Measurements from ENCODE around the gene C11orf97.
A peak's percentile ranks its signal among the peaks of the same experiment; 100 is the strongest.

C11orf97 gene

DNA sequence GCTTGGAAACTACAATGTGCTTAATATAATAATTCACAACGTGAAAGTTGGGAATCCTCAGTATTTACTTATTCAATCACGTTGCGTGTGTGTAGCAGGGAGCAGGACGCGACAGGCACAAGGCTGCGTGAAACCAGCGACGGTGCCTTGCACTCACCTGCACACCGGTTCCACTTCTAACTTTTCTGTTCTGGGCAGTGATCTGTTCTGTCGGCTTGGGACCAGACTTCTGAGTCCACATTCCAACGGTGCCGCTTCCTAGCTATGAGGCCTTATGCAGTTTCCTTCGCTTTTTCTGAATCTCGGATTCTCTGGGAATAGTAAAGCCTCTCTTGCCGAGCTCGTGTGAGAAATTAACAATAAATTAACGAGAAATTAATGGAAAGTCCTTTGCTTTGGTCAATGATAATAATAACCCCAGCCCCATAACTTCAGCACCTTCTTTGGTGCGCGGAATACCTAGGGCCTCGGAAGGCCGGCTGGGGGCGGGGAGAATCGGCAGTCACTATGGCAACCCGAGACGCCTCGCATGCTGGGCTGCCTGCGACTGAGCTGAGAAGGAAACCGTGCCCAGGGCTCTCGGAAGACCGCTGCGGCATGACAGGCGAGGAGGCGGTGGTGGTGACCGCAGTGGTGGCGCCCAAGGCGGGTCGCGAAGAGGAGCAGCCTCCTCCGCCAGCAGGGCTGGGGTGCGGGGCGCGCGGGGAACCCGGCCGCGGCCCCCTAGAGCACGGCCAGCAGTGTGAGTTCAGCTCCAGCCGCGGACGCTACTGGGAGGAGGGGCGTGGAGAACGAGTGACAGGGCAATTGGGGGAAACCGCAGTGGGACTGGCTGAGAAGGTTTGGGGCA is at the start of gene C11orf97:
TSS of gene C11orf97 (plus strand) at position 530 of the 850 bp plus-strand sequence. CDS start at position 598, 68 bp downstream.
- TF ChIP-seq CTCF (IDR thresholded peaks at IDR 0.05; ENCODE audit: insufficient read depth, low read depth, low read length, missing control alignments): no peak
- peak; percentile 42 for DNase-seq (ENCODE audit: low read depth)

GRCh38 chr11:94469416-94469815 is 42.8 kb upstream of the C11orf97 start:
- TF ChIP-seq CTCF (IDR thresholded peaks at IDR 0.05; ENCODE audit: insufficient read depth, low read depth, low read length, missing control alignments): no peak
- no peak overlapping the region for H3K4me3 ChIP-seq (ENCODE audit: low read length)
- DNase-seq (ENCODE audit: low read depth): no peak

More for the DNA sequence above, at the start of gene C11orf97:
- peak within 1 kb of the TSS; percentile 40 for H3K4me3 ChIP-seq (ENCODE audit: low read length)

DNA sequence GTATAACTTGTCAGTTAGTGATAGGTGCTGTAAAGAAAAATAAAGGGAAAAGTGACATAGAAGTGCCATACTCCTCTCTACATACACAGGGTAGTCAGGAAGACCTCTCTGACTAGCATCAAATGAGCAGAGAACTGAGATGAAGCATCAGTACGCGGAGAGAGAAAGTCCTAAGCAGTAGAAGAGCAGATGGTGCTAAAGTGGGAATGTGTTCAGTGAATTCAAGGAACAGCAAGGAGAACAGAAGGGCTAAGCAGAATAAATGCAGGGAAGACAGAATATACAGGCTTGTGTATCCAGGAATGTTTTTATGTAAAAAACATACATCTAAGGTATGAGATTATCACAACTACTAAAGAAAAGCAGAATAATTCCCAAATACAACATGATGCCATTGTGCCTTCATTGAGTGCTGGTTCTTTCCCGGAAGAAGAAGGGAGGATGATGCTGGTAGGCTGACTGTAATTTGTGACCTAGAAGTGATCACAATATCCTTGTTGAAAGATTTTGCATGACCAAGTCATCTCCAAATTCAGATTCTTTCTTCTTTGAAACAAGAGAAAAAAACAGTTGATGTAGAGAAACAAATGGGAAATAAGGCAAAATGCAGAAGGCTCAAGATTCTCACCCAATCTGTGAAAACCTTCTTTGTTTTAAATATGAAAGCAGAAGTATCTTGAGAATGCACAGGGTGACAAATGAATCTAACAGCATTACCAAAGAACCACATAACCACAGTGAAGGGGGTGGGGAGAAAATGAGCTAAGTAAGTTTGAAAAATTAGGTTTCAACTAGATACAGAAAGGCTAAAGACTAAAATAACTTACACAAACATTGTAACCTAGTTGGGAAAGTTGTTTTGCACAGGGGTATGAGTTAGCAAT is 39.1 kb upstream of the C11orf97 start:
- TF ChIP-seq CTCF (IDR thresholded peaks at IDR 0.05; ENCODE audit: insufficient read depth, low read depth, low read length, missing control alignments): no peak
- H3K4me3 ChIP-seq (ENCODE audit: low read length): no peak overlapping the region
- no peak for DNase-seq (ENCODE audit: low read depth)

DNA sequence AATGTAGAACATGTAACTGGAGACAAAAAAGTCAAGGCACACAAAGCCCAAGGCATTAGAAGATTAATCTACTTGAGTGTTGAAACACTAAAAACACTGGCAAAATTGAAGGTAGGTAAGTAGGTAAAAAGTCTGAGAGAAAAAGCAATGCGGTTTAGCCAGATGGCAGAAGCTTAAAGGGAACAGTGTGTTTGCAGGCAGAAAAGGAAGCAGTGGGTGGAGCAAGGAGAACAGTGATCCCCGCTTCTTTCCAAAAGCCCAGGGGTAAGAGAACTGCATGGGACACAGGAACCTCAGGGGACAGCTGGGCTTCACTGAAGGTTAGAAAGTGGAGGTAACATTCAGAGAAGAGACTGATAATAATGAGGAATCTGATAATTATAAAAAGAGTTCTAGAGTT is 34.6 kb upstream of the C11orf97 start:
- no peak for TF ChIP-seq CTCF (IDR thresholded peaks at IDR 0.05; ENCODE audit: insufficient read depth, low read depth, low read length, missing control alignments)
- H3K4me3 ChIP-seq (ENCODE audit: low read length): no peak overlapping the region
- DNase-seq (ENCODE audit: low read depth): no peak

DNA sequence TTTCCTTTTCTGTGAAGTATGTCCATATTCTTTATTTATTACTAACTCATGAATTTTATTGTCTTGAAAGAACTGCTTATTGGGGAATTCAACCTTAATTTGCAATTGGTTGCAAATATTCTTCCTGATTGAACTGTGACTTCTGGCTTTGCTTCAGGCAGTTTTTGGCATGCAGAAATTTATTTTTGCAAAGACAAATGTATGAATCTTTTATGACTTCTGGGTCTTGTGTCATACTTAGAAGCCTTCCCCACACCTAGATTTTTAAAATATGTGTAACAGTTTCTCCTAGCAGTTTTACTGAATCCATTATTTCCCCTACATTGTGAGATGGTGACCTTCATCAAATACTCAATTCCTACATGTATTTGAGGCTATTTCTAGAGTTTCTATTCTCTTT is 30.9 kb upstream of the C11orf97 start:
- no peak for DNase-seq (ENCODE audit: low read depth)
- no peak overlapping the region for H3K4me3 ChIP-seq (ENCODE audit: low read length)
- TF ChIP-seq CTCF (IDR thresholded peaks at IDR 0.05; ENCODE audit: insufficient read depth, low read depth, low read length, missing control alignments): no peak

DNA sequence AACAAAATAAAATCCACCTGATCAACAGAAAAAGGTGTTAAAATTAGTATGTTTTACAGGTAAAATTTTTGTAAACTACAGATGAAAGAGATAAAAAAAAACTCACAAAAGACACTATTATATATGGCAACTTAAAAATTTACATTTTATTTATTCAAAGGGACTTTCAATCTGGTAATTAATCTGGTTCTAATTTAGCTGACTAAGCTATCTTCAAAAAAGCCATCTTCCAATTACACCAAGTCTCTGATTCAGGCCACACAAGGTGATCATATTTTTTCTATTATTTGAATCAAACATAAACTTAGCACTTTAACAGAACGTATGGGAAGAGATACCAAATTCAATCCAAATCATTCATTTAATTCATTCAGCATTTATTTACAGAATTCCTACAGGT is 26.2 kb upstream of the C11orf97 start:
- no peak for TF ChIP-seq CTCF (IDR thresholded peaks at IDR 0.05; ENCODE audit: insufficient read depth, low read depth, low read length, missing control alignments)
- DNase-seq (ENCODE audit: low read depth): no peak

More for the DNA sequence above, 26.2 kb upstream of the C11orf97 start:
- H3K4me3 ChIP-seq (ENCODE audit: low read length): no peak overlapping the region
